HL-60 (cell line): ENCODE measurements around the gene CACNA1G.

Experiments
- DNase-seq, 2 experiments: peaks; one replicate each; pipeline ENCODE4 v3.0.0-alpha.2; 2010 to 2020; ENCODE audit warnings: low read depth in 1 of 2, low spot score in 1 of 2
- H3K27ac ChIP-seq: fragments of 250-450 bp; sonication (Bioruptor Pico); replicated peaks from 2 replicates; pipeline ENCODE4 v1.5.1; 2020; ENCODE audit warnings: mild to moderate bottlenecking, moderate library complexity
- H3K27me3 ChIP-seq: fragments of 250-450 bp; sonication (Bioruptor Pico); 2 replicates; pipeline ENCODE4 v1.5.1; 2021; ENCODE audit warnings: mild to moderate bottlenecking, moderate library complexity; ENCODE audit not compliant: insufficient read depth, poor library complexity, severe bottlenecking
- H3K4me3 ChIP-seq: replicated peaks from 2 replicates; pipeline ENCODE4 v1.5.1; 2011; ENCODE audit warnings: mild to moderate bottlenecking, control low read depth, low read length; ENCODE audit not compliant: insufficient read depth
- GABPA ChIP-seq: IDR thresholded peaks from 2 replicates; pipeline ENCODE4 v1.6.1; 2012; ENCODE audit warnings: low read depth
- POLR2AphosphoS5 ChIP-seq: IDR thresholded peaks from 2 replicates; pipeline ENCODE4 v1.6.1; 2012; ENCODE audit warnings: low read depth
- SPI1 ChIP-seq: IDR thresholded peaks from 2 replicates; pipeline ENCODE4 v1.6.1; 2012; ENCODE audit warnings: low read depth, mild to moderate bottlenecking, borderline replicate concordance
- TF ChIP-seq, protein P1 (sequence below): IDR thresholded peaks from one replicate; pipeline ENCODE4 v1.5.1; 2011; ENCODE audit warnings: low read length, control low read depth, inconsistent platforms; ENCODE audit not compliant: insufficient read depth
- TF ChIP-seq, protein P2 (sequence below): IDR thresholded peaks from 2 replicates; pipeline ENCODE4 v1.6.1; 2012; ENCODE audit warnings: low read depth; ENCODE audit not compliant: insufficient replicate concordance

Gene CACNA1G

DNA sequence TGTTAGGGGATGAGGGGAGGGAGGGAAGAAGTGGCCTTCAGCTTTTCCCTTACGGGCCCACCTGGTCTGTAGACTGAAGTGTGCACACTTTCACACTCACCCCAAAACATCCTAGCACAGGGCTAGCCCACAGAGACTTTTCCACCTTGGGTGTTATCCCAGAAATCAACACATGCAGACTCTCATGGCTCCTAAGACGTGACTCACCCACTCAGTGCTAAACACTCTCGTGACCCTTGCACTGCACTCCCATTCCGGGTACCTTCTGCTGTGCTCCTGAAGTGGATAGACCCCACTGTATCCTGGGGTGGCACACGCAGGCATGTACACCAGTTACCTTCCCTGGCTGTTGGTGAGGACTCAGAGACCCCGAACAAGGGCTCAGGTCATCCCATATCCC, 51.1 kb downstream of the CACNA1G start:
- TF ChIP-seq POLR2AphosphoS5 (no peak), GABPA (no peak)
- TF ChIP-seq, protein P1, sequence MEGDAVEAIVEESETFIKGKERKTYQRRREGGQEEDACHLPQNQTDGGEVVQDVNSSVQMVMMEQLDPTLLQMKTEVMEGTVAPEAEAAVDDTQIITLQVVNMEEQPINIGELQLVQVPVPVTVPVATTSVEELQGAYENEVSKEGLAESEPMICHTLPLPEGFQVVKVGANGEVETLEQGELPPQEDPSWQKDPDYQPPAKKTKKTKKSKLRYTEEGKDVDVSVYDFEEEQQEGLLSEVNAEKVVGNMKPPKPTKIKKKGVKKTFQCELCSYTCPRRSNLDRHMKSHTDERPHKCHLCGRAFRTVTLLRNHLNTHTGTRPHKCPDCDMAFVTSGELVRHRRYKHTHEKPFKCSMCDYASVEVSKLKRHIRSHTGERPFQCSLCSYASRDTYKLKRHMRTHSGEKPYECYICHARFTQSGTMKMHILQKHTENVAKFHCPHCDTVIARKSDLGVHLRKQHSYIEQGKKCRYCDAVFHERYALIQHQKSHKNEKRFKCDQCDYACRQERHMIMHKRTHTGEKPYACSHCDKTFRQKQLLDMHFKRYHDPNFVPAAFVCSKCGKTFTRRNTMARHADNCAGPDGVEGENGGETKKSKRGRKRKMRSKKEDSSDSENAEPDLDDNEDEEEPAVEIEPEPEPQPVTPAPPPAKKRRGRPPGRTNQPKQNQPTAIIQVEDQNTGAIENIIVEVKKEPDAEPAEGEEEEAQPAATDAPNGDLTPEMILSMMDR: no peak
- TF ChIP-seq, protein P2, sequence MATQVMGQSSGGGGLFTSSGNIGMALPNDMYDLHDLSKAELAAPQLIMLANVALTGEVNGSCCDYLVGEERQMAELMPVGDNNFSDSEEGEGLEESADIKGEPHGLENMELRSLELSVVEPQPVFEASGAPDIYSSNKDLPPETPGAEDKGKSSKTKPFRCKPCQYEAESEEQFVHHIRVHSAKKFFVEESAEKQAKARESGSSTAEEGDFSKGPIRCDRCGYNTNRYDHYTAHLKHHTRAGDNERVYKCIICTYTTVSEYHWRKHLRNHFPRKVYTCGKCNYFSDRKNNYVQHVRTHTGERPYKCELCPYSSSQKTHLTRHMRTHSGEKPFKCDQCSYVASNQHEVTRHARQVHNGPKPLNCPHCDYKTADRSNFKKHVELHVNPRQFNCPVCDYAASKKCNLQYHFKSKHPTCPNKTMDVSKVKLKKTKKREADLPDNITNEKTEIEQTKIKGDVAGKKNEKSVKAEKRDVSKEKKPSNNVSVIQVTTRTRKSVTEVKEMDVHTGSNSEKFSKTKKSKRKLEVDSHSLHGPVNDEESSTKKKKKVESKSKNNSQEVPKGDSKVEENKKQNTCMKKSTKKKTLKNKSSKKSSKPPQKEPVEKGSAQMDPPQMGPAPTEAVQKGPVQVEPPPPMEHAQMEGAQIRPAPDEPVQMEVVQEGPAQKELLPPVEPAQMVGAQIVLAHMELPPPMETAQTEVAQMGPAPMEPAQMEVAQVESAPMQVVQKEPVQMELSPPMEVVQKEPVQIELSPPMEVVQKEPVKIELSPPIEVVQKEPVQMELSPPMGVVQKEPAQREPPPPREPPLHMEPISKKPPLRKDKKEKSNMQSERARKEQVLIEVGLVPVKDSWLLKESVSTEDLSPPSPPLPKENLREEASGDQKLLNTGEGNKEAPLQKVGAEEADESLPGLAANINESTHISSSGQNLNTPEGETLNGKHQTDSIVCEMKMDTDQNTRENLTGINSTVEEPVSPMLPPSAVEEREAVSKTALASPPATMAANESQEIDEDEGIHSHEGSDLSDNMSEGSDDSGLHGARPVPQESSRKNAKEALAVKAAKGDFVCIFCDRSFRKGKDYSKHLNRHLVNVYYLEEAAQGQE: no peak

DNA sequence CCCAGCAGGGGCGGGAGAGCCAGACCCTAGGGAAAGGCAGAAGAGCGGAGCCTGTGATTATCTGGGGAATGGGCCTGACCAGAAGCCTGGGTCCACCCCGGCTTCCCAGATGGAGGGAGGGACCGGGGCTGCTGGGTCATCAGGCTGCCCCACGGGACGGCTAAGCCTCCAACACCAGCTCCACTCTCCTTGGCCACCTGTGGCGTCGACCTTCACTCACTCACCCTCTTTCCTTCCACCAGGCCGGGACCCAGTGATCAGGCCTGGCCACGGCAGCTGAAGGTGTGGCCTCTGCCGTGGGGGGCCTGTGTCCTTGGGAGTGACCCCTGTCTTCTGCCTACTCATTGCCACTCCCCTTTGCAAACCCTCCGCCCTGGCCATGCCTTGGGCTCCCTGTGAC, 51.8 kb downstream of the CACNA1G start:
- Histone ChIP-seq H3K27me3 (peaks cover 19% of the 10 kb centered on the region), H3K27ac (no peak overlapping the region), H3K4me3 (no peak overlapping the region)
- TF ChIP-seq POLR2AphosphoS5 (no peak), SPI1 (no peak), GABPA (no peak)
- no peak for DNase-seq

More for the DNA sequence above, 51.1 kb downstream of the CACNA1G start:
- Histone ChIP-seq H3K27me3 (peaks cover 24% of the 10 kb centered on the region), H3K4me3 (no peak overlapping the region), H3K27ac (no peak overlapping the region)
- DNase-seq: no peak

- H3K4me3 ChIP-seq: no peak overlapping the region
- H3K27ac ChIP-seq: no peak overlapping the region
- H3K27me3 ChIP-seq: peaks cover 11% of the 10 kb centered on the region
- DNase-seq: no peak
- no peak for TF ChIP-seq SPI1
- TF ChIP-seq, protein P2: no peak
- TF ChIP-seq, protein P1: no peak
- TF ChIP-seq GABPA: no peak
- TF ChIP-seq POLR2AphosphoS5: no peak
Observed at GRCh38 chr17:50613007-50613992, 52.8 kb downstream of the CACNA1G start.

DNA sequence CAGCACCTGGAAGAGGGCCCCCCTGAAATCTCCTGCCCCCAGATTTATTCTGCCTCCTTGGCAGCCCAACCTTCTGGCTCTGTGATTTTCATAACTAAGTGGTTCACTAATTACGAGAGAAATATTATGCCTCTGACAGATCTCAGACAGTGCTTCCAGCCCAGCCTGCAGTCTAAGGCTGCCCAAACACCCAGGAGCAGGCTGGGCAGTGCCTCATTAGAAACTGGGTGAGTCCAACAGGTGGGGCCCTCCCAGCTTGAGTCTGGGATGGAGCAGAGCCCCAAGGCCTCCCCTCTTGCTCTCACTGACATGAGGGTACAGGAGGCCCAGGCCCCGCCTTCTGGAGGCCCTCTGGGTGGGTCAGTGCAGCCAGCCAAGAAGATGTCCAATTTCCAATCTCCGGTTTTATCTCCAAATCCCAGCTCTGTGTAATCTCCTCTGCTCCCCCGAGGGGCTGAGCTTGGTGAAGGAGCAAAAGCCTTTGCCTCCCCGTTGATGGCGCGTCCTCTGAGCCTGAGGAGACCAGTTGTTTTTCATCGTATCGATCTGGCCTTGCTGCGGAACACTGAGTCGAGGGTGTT, 54.0 kb downstream of the CACNA1G start:
- TF ChIP-seq POLR2AphosphoS5: no peak
- TF ChIP-seq, protein P2: no peak
- no peak for TF ChIP-seq SPI1
- no peak for TF ChIP-seq GABPA
- TF ChIP-seq, protein P1: no peak
- Histone ChIP-seq H3K27ac (no peak overlapping the region), H3K4me3 (no peak overlapping the region), H3K27me3 (peaks cover 7% of the 10 kb centered on the region)
- DNase-seq: no peak
